ENCODE data around the gene RALGAPA1. TPM values are rescaled to one million over a fixed set of nuclear protein-coding genes. Genes with fewer than 3 reads are reported as not detected.
A peak's percentile ranks its signal among the peaks of the same experiment; 100 is the strongest.

RALGAPA1 gene
- total and polyA plus RNA-seq, 2 of the 13 experiments (the other 11 are each of a cell fraction or from before 2014, with no cell fraction given): 65.0 to 89.2 TPM

- H3K4me3 ChIP-seq (replicated peaks in 1 of 3; ENCODE audit: insufficient read depth in 1 of 3, low read depth in 2 of 3, low read length in 3 of 3): no peak overlapping the region
- no peak for TF ChIP-seq HINFP (CRISPR knock-in tag; IDR thresholded peaks at IDR 0.05; ENCODE audit: low read depth)
- TF ChIP-seq, protein P1, sequence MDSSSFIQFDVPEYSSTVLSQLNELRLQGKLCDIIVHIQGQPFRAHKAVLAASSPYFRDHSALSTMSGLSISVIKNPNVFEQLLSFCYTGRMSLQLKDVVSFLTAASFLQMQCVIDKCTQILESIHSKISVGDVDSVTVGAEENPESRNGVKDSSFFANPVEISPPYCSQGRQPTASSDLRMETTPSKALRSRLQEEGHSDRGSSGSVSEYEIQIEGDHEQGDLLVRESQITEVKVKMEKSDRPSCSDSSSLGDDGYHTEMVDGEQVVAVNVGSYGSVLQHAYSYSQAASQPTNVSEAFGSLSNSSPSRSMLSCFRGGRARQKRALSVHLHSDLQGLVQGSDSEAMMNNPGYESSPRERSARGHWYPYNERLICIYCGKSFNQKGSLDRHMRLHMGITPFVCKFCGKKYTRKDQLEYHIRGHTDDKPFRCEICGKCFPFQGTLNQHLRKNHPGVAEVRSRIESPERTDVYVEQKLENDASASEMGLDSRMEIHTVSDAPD (CRISPR knock-in tag; IDR thresholded peaks at IDR 0.05): no peak
- no peak for TF ChIP-seq MTF2 (CRISPR knock-in tag; IDR thresholded peaks at IDR 0.05; ENCODE audit: borderline replicate concordance)
- BruUV-seq (replicated peaks): no TSS peak
- H3K79me2 ChIP-seq (ENCODE audit: insufficient read depth, low read length): peaks cover 3% of the 10 kb centered on the region
- ChIA-PET POLR2A (no interaction called here), CTCF (ENCODE audit: low intra/inter-chr PET ratio, low total read pairs) (no interaction called here)
- H3K27me3 ChIP-seq (ENCODE audit: control insufficient read depth in 1 of 2, insufficient read depth in 2 of 2, low read length in 2 of 2): no peaks in the 10 kb centered on the region
- FAIRE-seq (no peak), DNase-seq (ENCODE audit: low spot score) (no peak), ATAC-seq (peak; percentile 29; the same call in 2 of the 3 replicates)
- no peak overlapping the region for H3K9ac ChIP-seq (ENCODE audit: insufficient read depth, low read depth, low read length)
- peaks cover 10 to 63% of the 10 kb centered on the region in 2 experiments for H3K36me3 ChIP-seq (replicated peaks in 1 of 2; ENCODE audit: control insufficient read depth in 1 of 2, insufficient read depth in 2 of 2, low read length in 2 of 2)
- no peak overlapping the region for H2AFZ ChIP-seq (ENCODE audit: low read length)
- no peaks in the 10 kb centered on the region for H3K9me3 ChIP-seq (ENCODE audit: low read length)
- WGBS (ENCODE audit: low lambda C conversion rate): 97% methylated on average over 4 of the region's 4 CpGs
- no peak overlapping the region for H3K4me2 ChIP-seq (ENCODE audit: low read depth, low read length)
- no peaks in the 10 kb centered on the region for H4K20me1 ChIP-seq (ENCODE audit: insufficient read depth, low read length)
- H3K27ac ChIP-seq (ENCODE audit: extremely low read length, insufficient read depth, low read length): no peak overlapping the region
- in situ Hi-C loops (cut with HindIII; ENCODE audit: extremely low pct_ligation_motif_present, low pct_unique_long_range_greater_than_20kb) (no loop called here), intact Hi-C loops (cut with micrococcal nuclease; ENCODE audit: unreplicated experiment) (no loop called here)
- H3K4me1 ChIP-seq (ENCODE audit: insufficient read depth, low read length): 0 out of 2 replicates have a peak, but pooled peaks cover 5% of the 10 kb centered on the region
These were observed 78.2 kb downstream of the RALGAPA1 start for GRCh38 chr14:35730871-35731270.

DNA sequence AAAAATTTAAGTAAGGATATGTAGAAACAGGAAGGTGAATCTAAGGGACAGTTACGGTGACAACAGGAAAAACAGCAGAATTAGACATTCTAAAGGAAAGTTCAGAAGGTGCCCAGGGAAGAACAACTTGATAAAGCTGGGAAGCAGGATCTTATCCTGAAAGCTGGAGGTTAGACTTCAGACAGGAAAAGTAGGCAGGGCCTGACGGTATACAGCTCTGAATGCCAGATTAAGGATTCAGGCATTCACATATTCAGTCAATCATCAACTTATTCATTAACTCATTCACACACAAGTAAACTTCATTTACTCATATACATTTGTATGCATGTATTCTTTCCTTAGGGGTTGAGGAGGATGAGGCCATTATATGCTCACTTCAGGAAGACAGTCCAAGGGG, 81.3 kb downstream of the RALGAPA1 start:
- CTCF ChIA-PET (ENCODE audit: low intra/inter-chr PET ratio, low total read pairs): no interaction called here

More for the DNA sequence above, 81.3 kb downstream of the RALGAPA1 start:
- POLR2A ChIA-PET: no interaction called here
- BruUV-seq (replicated peaks): TSS peak; percentile 13
- intact Hi-C loops (cut with micrococcal nuclease; ENCODE audit: unreplicated experiment): no loop called here
- in situ Hi-C loops (cut with HindIII; ENCODE audit: extremely low pct_ligation_motif_present, low pct_unique_long_range_greater_than_20kb): no loop called here
- Histone ChIP-seq H3K36me3 (replicated peaks in 1 of 2; ENCODE audit: control insufficient read depth in 1 of 2, insufficient read depth in 2 of 2, low read length in 2 of 2) (peaks cover 8 to 57% of the 10 kb centered on the region in 2 experiments), H3K27me3 (ENCODE audit: control insufficient read depth in 1 of 2, insufficient read depth in 2 of 2, low read length in 2 of 2) (no peaks in the 10 kb centered on the region), H4K20me1 (ENCODE audit: insufficient read depth, low read length) (no peaks in the 10 kb centered on the region), H2AFZ (ENCODE audit: low read length) (no peak overlapping the region), H3K4me2 (ENCODE audit: low read depth, low read length) (no peak overlapping the region), H3K4me1 (ENCODE audit: insufficient read depth, low read length) (peaks cover 5% of the 10 kb centered on the region; the same call in 1 of the 2 replicates), H3K9me3 (ENCODE audit: low read length) (no peaks in the 10 kb centered on the region), H3K4me3 (replicated peaks in 1 of 3; ENCODE audit: insufficient read depth in 1 of 3, low read depth in 2 of 3, low read length in 3 of 3) (no peak overlapping the region), H3K27ac (ENCODE audit: extremely low read length, insufficient read depth, low read length) (no peak overlapping the region), H3K79me2 (ENCODE audit: insufficient read depth, low read length) (peaks cover 3% of the 10 kb centered on the region), H3K9ac (ENCODE audit: insufficient read depth, low read depth, low read length) (no peak overlapping the region)
- FAIRE-seq (no peak), ATAC-seq (peak; percentile 35; the same call in 2 of the 3 replicates), DNase-seq (ENCODE audit: low spot score) (no peak)
- 92% methylated on average over 2 of the region's 2 CpGs for WGBS (ENCODE audit: low lambda C conversion rate)
- TF ChIP-seq TAF1 (CRISPR knock-in tag; IDR thresholded peaks at IDR 0.05) (no peak), BRCA1 (CRISPR knock-in tag; IDR thresholded peaks at IDR 0.05) (0 out of 2 replicates have a peak, but pooled peaks have one; percentile 3), RBM22 (optimal IDR thresholded peaks at IDR 0.05; ENCODE audit: low read length) (peak; percentile 66)
